ENCODE measurements around the gene MRTFB. TPM values are rescaled to one million over a fixed set of nuclear protein-coding genes. Genes with fewer than 3 reads are reported as not detected.

The MRTFB gene
- total RNA-seq, 1 donor from 2014 or later: 20.9 TPM

GRCh38 chr16:14275934-14276333, 204.8 kb downstream of the MRTFB start:
- POLR2A ChIA-PET: no interaction called here
- CTCF ChIA-PET: no interaction called here
- TF ChIP-seq CTCF (IDR thresholded peaks at IDR 0.05): no peak
- Mint-ChIP-seq H3K9me3 (peaks cover 4% of the 10 kb centered on the region), H3K27ac (no peak overlapping the region), H3K4me1 (no peaks in the 10 kb centered on the region), H3K4me3 (no peak overlapping the region), H3K36me3 (ENCODE audit: low read depth) (no peaks in the 10 kb centered on the region), H3K27me3 (peaks cover 4% of the 10 kb centered on the region)
- ATAC-seq (ENCODE audit: low read depth): no peak
- DNase-seq: no peak
- intact Hi-C loops (cut with micrococcal nuclease): no loop called here

- no peak for TF ChIP-seq CTCF (IDR thresholded peaks at IDR 0.05)
- Mint-ChIP-seq H3K27me3 (peaks cover 4% of the 10 kb centered on the region), H3K4me1 (no peaks in the 10 kb centered on the region), H3K27ac (no peak overlapping the region), H3K36me3 (ENCODE audit: low read depth) (no peaks in the 10 kb centered on the region), H3K9me3 (peaks cover 4% of the 10 kb centered on the region), H3K4me3 (no peak overlapping the region)
- ChIA-PET CTCF (interaction anchor here (1.3 kb wide), 1 partner anchor 12 kb away, joined by 3 read pairs; no protein-coding TSS in a partner anchor), POLR2A (no interaction called here)
- ATAC-seq (ENCODE audit: low read depth) (no peak), DNase-seq (no peak)
- intact Hi-C loops (cut with micrococcal nuclease): no loop called here
Measured at GRCh38 chr16:14278749-14279148, 207.6 kb downstream of the MRTFB start.

- DNase-seq (no peak), ATAC-seq (ENCODE audit: low read depth) (no peak)
- Mint-ChIP-seq H3K4me1 (peaks cover 7% of the 10 kb centered on the region), H3K9me3 (peaks cover 4% of the 10 kb centered on the region), H3K36me3 (ENCODE audit: low read depth) (peaks cover 4% of the 10 kb centered on the region), H3K27me3 (peaks cover 2% of the 10 kb centered on the region), H3K27ac (no peak overlapping the region), H3K4me3 (no peak overlapping the region)
- CTCF ChIA-PET: no interaction called here
- POLR2A ChIA-PET: no interaction called here
- no peak for TF ChIP-seq CTCF (IDR thresholded peaks at IDR 0.05)
- intact Hi-C loops (cut with micrococcal nuclease): loop anchor here (10.0 kb wide), 1 partner anchor 694 kb away; the partner anchor contains the start of gene PDXDC1
Measured at GRCh38 chr16:14280541-14280940, 209.4 kb downstream of the MRTFB start.

GRCh38 chr16:14283786-14284185, 212.7 kb downstream of the MRTFB start:
- H3K4me3 Mint-ChIP-seq: no peak overlapping the region
- H3K4me1 Mint-ChIP-seq: peaks cover 23% of the 10 kb centered on the region
- CTCF ChIA-PET: no interaction called here
- DNase-seq (no peak), ATAC-seq (ENCODE audit: low read depth) (no peak)
- H3K36me3 Mint-ChIP-seq (ENCODE audit: low read depth): peaks cover 6% of the 10 kb centered on the region
- H3K27ac Mint-ChIP-seq: no peak overlapping the region
- intact Hi-C loops (cut with micrococcal nuclease): loop anchor here (10.0 kb wide), 1 partner anchor 691 kb away; the partner anchor contains the start of gene PDXDC1
- H3K9me3 Mint-ChIP-seq: peaks cover 2% of the 10 kb centered on the region
- POLR2A ChIA-PET: no interaction called here
- no peak for TF ChIP-seq CTCF (IDR thresholded peaks at IDR 0.05)
- H3K27me3 Mint-ChIP-seq: peaks cover 2% of the 10 kb centered on the region

GRCh38 chr16:14284371-14284770, 213.3 kb downstream of the MRTFB start:
- Mint-ChIP-seq H3K4me1 (peaks cover 23% of the 10 kb centered on the region), H3K4me3 (peak overlapping the region; percentile 41), H3K9me3 (peaks cover 6% of the 10 kb centered on the region), H3K36me3 (ENCODE audit: low read depth) (peaks cover 6% of the 10 kb centered on the region), H3K27ac (peak overlapping the region; percentile 46), H3K27me3 (peaks cover 2% of the 10 kb centered on the region)
- intact Hi-C loops (cut with micrococcal nuclease): loop anchor here (10.0 kb wide), 1 partner anchor 690 kb away; the partner anchor contains the start of gene PDXDC1
- ATAC-seq (ENCODE audit: low read depth) (no peak), DNase-seq (no peak)
- ChIA-PET CTCF (interaction anchor here (1.9 kb wide), 1 partner anchor 365 kb away, joined by 6 read pairs; the partner anchor contains the start of gene ERCC4), POLR2A (interaction anchor here (2.8 kb wide), 1 partner anchor 25 kb away, joined by 12 read pairs; no protein-coding TSS in a partner anchor)
- TF ChIP-seq CTCF (IDR thresholded peaks at IDR 0.05): no peak

Data from activated B cell treated with CpG ODN at 0.5 μM for 24 hours (primary cell).